ENCODE measurements around the gene AGMO. TPM values are rescaled to one million over a fixed set of nuclear protein-coding genes. Genes with fewer than 3 reads are reported as not detected.

AGMO gene
- total and polyA plus RNA-seq, 4 donors: 21.6 to 46.6 (median 31.6) TPM

GRCh38 chr7:15168489-15168888, 393.3 kb downstream of the AGMO start:
- no peak overlapping the region for H3K4me3 ChIP-seq (ENCODE audit: low read depth in 1 of 3, low read length in 3 of 3)
- H3K9ac ChIP-seq (ENCODE audit: low read depth in 1 of 2, low read length in 2 of 2): no peak overlapping the region
- TF ChIP-seq RXRA (IDR thresholded peaks at IDR 0.05) (no peak), FOXA2 (IDR thresholded peaks at IDR 0.05) (no peak)
- no peak for DNase-seq (ENCODE audit: low spot score)
- H3K27ac ChIP-seq (ENCODE audit: low read depth in 1 of 2, low read length in 2 of 2): no peak overlapping the region
- 77% methylated on average over 4 of the region's 4 CpGs for whole genome bisulfite sequencing
- H3K4me1 ChIP-seq (ENCODE audit: control insufficient read depth in 4 of 4, insufficient read depth in 4 of 4, low read length in 3 of 4): peaks cover 0 to 3% (median 0%) of the 10 kb centered on the region in 4 donors
- no peaks in the 10 kb centered on the region for H3K36me3 ChIP-seq (ENCODE audit: control insufficient read depth in 4 of 4, insufficient read depth in 3 of 4, low read depth in 1 of 4, low read length in 3 of 4)
- no peaks in the 10 kb centered on the region for H3K9me3 ChIP-seq (ENCODE audit: control insufficient read depth in 4 of 4, low read length in 3 of 4)
- no peaks in the 10 kb centered on the region for H3K27me3 ChIP-seq (ENCODE audit: control insufficient read depth in 4 of 4, insufficient read depth in 4 of 4, low read length in 3 of 4)

GRCh38 chr7:15167912-15168311, 393.9 kb downstream of the AGMO start:
- Histone ChIP-seq H3K36me3 (ENCODE audit: control insufficient read depth in 4 of 4, insufficient read depth in 3 of 4, low read depth in 1 of 4, low read length in 3 of 4) (no peaks in the 10 kb centered on the region), H3K9me3 (ENCODE audit: control insufficient read depth in 4 of 4, low read length in 3 of 4) (no peaks in the 10 kb centered on the region), H3K9ac (ENCODE audit: low read depth in 1 of 2, low read length in 2 of 2) (no peak overlapping the region), H3K4me1 (ENCODE audit: control insufficient read depth in 4 of 4, insufficient read depth in 4 of 4, low read length in 3 of 4) (peaks cover 0 to 3% (median 0%) of the 10 kb centered on the region in 4 donors), H3K27ac (ENCODE audit: low read depth in 1 of 2, low read length in 2 of 2) (no peak overlapping the region), H3K27me3 (ENCODE audit: control insufficient read depth in 4 of 4, insufficient read depth in 4 of 4, low read length in 3 of 4) (no peaks in the 10 kb centered on the region), H3K4me3 (ENCODE audit: low read depth in 1 of 3, low read length in 3 of 3) (no peak overlapping the region)
- TF ChIP-seq GABPA (IDR thresholded peaks at IDR 0.05 in 1 of 2, conservative IDR thresholded peaks at IDR 0.05 in 1 of 2) (no peak), CTCF (IDR thresholded peaks at IDR 0.05; ENCODE audit: low read depth, low read length, missing input control) (no peak), RXRA (IDR thresholded peaks at IDR 0.05) (peak in 1 of 2 donors; percentile 36), JUND (IDR thresholded peaks at IDR 0.05) (no peak), FOXA1 (IDR thresholded peaks at IDR 0.05) (no peak)
- TF ChIP-seq, protein P1, sequence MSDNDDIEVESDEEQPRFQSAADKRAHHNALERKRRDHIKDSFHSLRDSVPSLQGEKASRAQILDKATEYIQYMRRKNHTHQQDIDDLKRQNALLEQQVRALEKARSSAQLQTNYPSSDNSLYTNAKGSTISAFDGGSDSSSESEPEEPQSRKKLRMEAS (IDR thresholded peaks at IDR 0.05): no peak
- no peak for DNase-seq (ENCODE audit: low spot score)
- WGBS: 57% methylated on average over 3 of the region's 3 CpGs

GRCh38 chr7:15166620-15167019, 395.2 kb downstream of the AGMO start:
- TF ChIP-seq NR2F2 (IDR thresholded peaks at IDR 0.05): no peak
- TF ChIP-seq HNF4A (conservative IDR thresholded peaks at IDR 0.05): no peak
- no peak for TF ChIP-seq SP1 (IDR thresholded peaks at IDR 0.05)
- TF ChIP-seq GABPA (IDR thresholded peaks at IDR 0.05 in 1 of 2, conservative IDR thresholded peaks at IDR 0.05 in 1 of 2): no peak
- TF ChIP-seq RAD21 (IDR thresholded peaks at IDR 0.05): no peak
- TF ChIP-seq JUND (IDR thresholded peaks at IDR 0.05): no peak
- no peak for TF ChIP-seq HNF4G (IDR thresholded peaks at IDR 0.05)
- TF ChIP-seq REST (IDR thresholded peaks at IDR 0.05): no peak
- TF ChIP-seq EGR1 (IDR thresholded peaks at IDR 0.05; ENCODE audit: low read depth in 2 of 2): no peak
- TF ChIP-seq TAF1 (conservative IDR thresholded peaks at IDR 0.05): no peak
- no peak for TF ChIP-seq FOXA2 (IDR thresholded peaks at IDR 0.05)
- TF ChIP-seq CTCF (IDR thresholded peaks at IDR 0.05; ENCODE audit: low read depth, low read length, missing input control): no peak
- TF ChIP-seq ZBTB33 (IDR thresholded peaks at IDR 0.05): no peak
- no peaks in the 10 kb centered on the region for H3K9me3 ChIP-seq (ENCODE audit: control insufficient read depth in 4 of 4, low read length in 3 of 4)
- H3K9ac ChIP-seq (ENCODE audit: low read depth in 1 of 2, low read length in 2 of 2): no peak overlapping the region
- H3K27me3 ChIP-seq (ENCODE audit: control insufficient read depth in 4 of 4, insufficient read depth in 4 of 4, low read length in 3 of 4): no peaks in the 10 kb centered on the region
- no peaks in the 10 kb centered on the region for H3K36me3 ChIP-seq (ENCODE audit: control insufficient read depth in 4 of 4, insufficient read depth in 3 of 4, low read depth in 1 of 4, low read length in 3 of 4)
- H3K27ac ChIP-seq (ENCODE audit: low read depth in 1 of 2, low read length in 2 of 2): no peak overlapping the region
- WGBS: 96% methylated on average over 1 of the region's 1 CpG
- H3K4me3 ChIP-seq (ENCODE audit: low read depth in 1 of 3, low read length in 3 of 3): no peak overlapping the region
- H3K4me1 ChIP-seq (ENCODE audit: control insufficient read depth in 4 of 4, insufficient read depth in 4 of 4, low read length in 3 of 4): peaks cover 0 to 3% (median 0%) of the 10 kb centered on the region in 4 donors
- DNase-seq (ENCODE audit: low spot score): no peak

All from liver (tissue), 9 donors.